HepG2 (cell line): Measurements from ENCODE around the gene PLPPR5.

Experiments
- ATF6 ChIP-seq: sonication (generic); formaldehyde crosslinking; conservative IDR thresholded peaks from 2 replicates; pipeline ENCODE4 v1.4.0; 2020; ENCODE audit warnings: missing genetic modification reagents
- HNRNPL ChIP-seq: fragments of 200-400 bp; formaldehyde crosslinking; IDR thresholded peaks from 2 replicates; pipeline ENCODE4 v1.6.1; 2017; ENCODE audit warnings: mild to moderate bottlenecking, low read depth, low read length
- NR2C2 ChIP-seq: sonication (generic); formaldehyde crosslinking; IDR thresholded peaks from 2 replicates; pipeline ENCODE4 v1.4.0; 2020; ENCODE audit warnings: missing genetic modification reagents, mild to moderate bottlenecking, moderate library complexity, borderline replicate concordance
- PHF5A ChIP-seq: IDR thresholded peaks from one replicate; pipeline ENCODE4 v1.6.1; 2018; ENCODE audit warnings: low read depth, missing genetic modification reagents; ENCODE audit not compliant: unreplicated experiment
- POLR2AphosphoS2 ChIP-seq: IDR thresholded peaks from 2 replicates; pipeline ENCODE4 v1.6.1; 2011; ENCODE audit warnings: low read depth, low read length, improper control_type of control experiment
- PRDM15 ChIP-seq: sonication (generic); formaldehyde crosslinking; IDR thresholded peaks from 2 replicates; pipeline ENCODE4 v1.4.0; 2020; ENCODE audit warnings: missing genetic modification reagents
- SAP130 ChIP-seq: IDR thresholded peaks from 2 replicates; pipeline ENCODE4 v1.6.1; 2016; ENCODE audit warnings: low read depth
- SMAD9 ChIP-seq: sonication (generic); formaldehyde crosslinking; IDR thresholded peaks from 2 replicates; pipeline ENCODE4 v1.5.1; 2020; ENCODE audit warnings: mild to moderate bottlenecking, missing genetic modification reagents
- ZC3H13 ChIP-seq: sonication (generic); formaldehyde crosslinking; IDR thresholded peaks from 2 replicates; pipeline ENCODE4 v1.8.1; 2023; ENCODE audit warnings: mild to moderate bottlenecking, missing genetic modification reagents, moderate library complexity
- ZNF121 ChIP-seq: sonication (generic); formaldehyde crosslinking; IDR thresholded peaks from 2 replicates; pipeline ENCODE4 v1.5.0; 2020; ENCODE audit warnings: mild to moderate bottlenecking, missing genetic modification reagents
- ZNF512 ChIP-seq: sonication (generic); formaldehyde crosslinking; IDR thresholded peaks from 2 replicates; pipeline ENCODE4 v1.4.0; 2020; ENCODE audit warnings: mild to moderate bottlenecking, missing genetic modification reagents
- ZNF639 ChIP-seq: conservative IDR thresholded peaks from 2 replicates; pipeline ENCODE4 v1.6.1; 2018; ENCODE audit warnings: missing genetic modification reagents

GRCh38 chr1:99049745-99050144 is 45.1 kb upstream of the PLPPR5 start:
- TF ChIP-seq ZNF639 (no peak), PHF5A (CRISPR knock-in tag) (no peak), ZC3H13 (no peak), HNRNPL (no peak), SAP130 (CRISPR knock-in tag) (no peak), ATF6 (no peak), ZNF512 (no peak), ZNF121 (CRISPR knock-in tag) (no peak), NR2C2 (CRISPR knock-in tag) (no peak), SMAD9 (CRISPR knock-in tag) (no peak), PRDM15 (CRISPR knock-in tag) (no peak), POLR2AphosphoS2 (no peak)
